K562 (cell line): Measurements from ENCODE around the gene CCDC7. TPM values are rescaled to one million over a fixed set of nuclear protein-coding genes. Genes with fewer than 3 reads are reported as not detected.

Source experiments
- ATAC-seq: fragments of 200-7000 bp; cut with Tn5 transposase; 3 replicates; pipeline ENCODE4 v1.9.1; 2020; ENCODE audit warnings: moderate library complexity
- BruUV-seq: library from RNA; stranded (reverse); fragments of 400-500 nt; replicated peaks from 2 replicates; lab custom pipeline; 2021; lab: Mats Ljungman, UMichigan
- CTCF ChIA-PET: fragments of 300-600 bp; formaldehyde crosslinking; extraction: SDS; loops from one replicate; lab custom pipeline; 2021; ENCODE audit warnings: low intra/inter-chr PET ratio; lab: Yijun Ruan, JAX
- POLR2A ChIA-PET: fragments of 300-600, 350-650 bp; sonication (Branson Sonifier 250); formaldehyde crosslinking; extraction: SDS; loops from one replicate; lab custom pipeline; 2021; ENCODE audit warnings: antibody characterized with exemption, inconsistent platforms; lab: Yijun Ruan, JAX
- DNase-seq, 4 experiments: peaks; one replicate each; pipeline versions ENCODE4 v3.0.0 to v3.0.0-alpha.2; 2011 to 2018; ENCODE audit warnings: low spot score in 3 of 4, mixed read lengths in 3 of 4; ENCODE audit errors: extremely low read depth in 1 of 4
- FAIRE-seq: peaks from 2 replicates; lab custom pipeline; 2011; peaks lifted over from hg19 to GRCh38; lab: Jason Lieb, UNC
- H2AFZ ChIP-seq: 2 replicates; pipeline ENCODE4 v1.6.0; 2011; ENCODE audit warnings: low read depth, low read length, control low read depth, inconsistent platforms
- H3K27ac ChIP-seq: fragments of 200-600 bp; 3 replicates; pipeline ENCODE4 v1.8.0; 2011; ENCODE audit warnings: low read depth, mild to moderate bottlenecking, control low read depth, inconsistent platforms, low read length, moderate library complexity, mixed read lengths; ENCODE audit errors: extremely low read depth
- H3K27me3 ChIP-seq, 2 experiments: fragments of 300-600 bp in 1 of 2; 2 replicates in 1 of 2; 3 replicates in 1 of 2; pipeline versions ENCODE4 v1.6.0 to v1.8.0; 2011; ENCODE audit warnings: inconsistent platforms in 2 of 2, low read length in 2 of 2, mild to moderate bottlenecking in 1 of 2, mixed read lengths in 1 of 2, moderate library complexity in 1 of 2; ENCODE audit not compliant: control insufficient read depth in 2 of 2, insufficient read depth in 2 of 2
- H3K36me3 ChIP-seq: fragments of 300-600 bp; 3 replicates; pipeline ENCODE4 v1.8.0; 2011; ENCODE audit warnings: mild to moderate bottlenecking, low read length, inconsistent platforms; ENCODE audit not compliant: control insufficient read depth, insufficient read depth
- H3K4me1 ChIP-seq, 2 experiments: fragments of 200-600 bp in 1 of 2; replicated peaks in 1 of 2; 2 replicates in 1 of 2; 3 replicates in 1 of 2; pipeline versions ENCODE4 v1.5.1 to v1.8.0; 2011; ENCODE audit warnings: inconsistent platforms in 2 of 2, low read length in 2 of 2, mild to moderate bottlenecking in 1 of 2, mixed read lengths in 1 of 2, moderate library complexity in 1 of 2; ENCODE audit not compliant: control insufficient read depth in 2 of 2, insufficient read depth in 2 of 2
- H3K4me2 ChIP-seq: 2 replicates; pipeline ENCODE4 v1.6.1; 2011; ENCODE audit warnings: low read length, control low read depth, inconsistent platforms, mixed read lengths; ENCODE audit not compliant: insufficient read depth
- H3K4me3 ChIP-seq: fragments of 200-600 bp; sonication (generic), shearing (Covaris generic); 2 replicates; pipeline ENCODE4 v1.5.1; 2016; ENCODE audit warnings: control low read depth, inconsistent platforms
- H3K79me2 ChIP-seq: fragments of 200-600 bp; 3 replicates; pipeline ENCODE4 v1.8.0; 2011; ENCODE audit warnings: low read length, inconsistent platforms; ENCODE audit not compliant: control insufficient read depth, insufficient read depth
- H3K9ac ChIP-seq, 2 experiments: 2 replicates each; pipeline versions ENCODE4 v1.6.0 to v1.6.1; 2011; ENCODE audit warnings: low read depth in 2 of 2, low read length in 2 of 2, control low read depth in 1 of 2, inconsistent platforms in 1 of 2, mild to moderate bottlenecking in 1 of 2, mixed read lengths in 1 of 2; ENCODE audit not compliant: insufficient read depth in 1 of 2
- H3K9me1 ChIP-seq: one replicate; pipeline ENCODE4 v1.6.0; 2011; ENCODE audit warnings: inconsistent platforms, mild to moderate bottlenecking, low read length, moderate library complexity; ENCODE audit not compliant: control insufficient read depth, insufficient read depth
- H3K9me3 ChIP-seq: replicated peaks from 2 replicates; pipeline ENCODE4 v1.5.1; 2011; ENCODE audit warnings: low read depth, low read length, inconsistent platforms; ENCODE audit not compliant: control insufficient read depth, insufficient read depth
- H4K20me1 ChIP-seq: replicated peaks from 2 replicates; pipeline ENCODE4 v1.6.1; 2011; ENCODE audit warnings: low read length, inconsistent platforms, mixed read lengths; ENCODE audit not compliant: control insufficient read depth, insufficient read depth
- HDAC2 ChIP-seq: fragments of 450-650 bp; IDR thresholded peaks from 2 replicates; pipeline ENCODE4 v1.6.1; 2016; ENCODE audit warnings: mild to moderate bottlenecking
- NFIC ChIP-seq: fragments of 450-650 bp; IDR thresholded peaks from 2 replicates; pipeline ENCODE4 v1.6.1; 2017; ENCODE audit warnings: mild to moderate bottlenecking, inconsistent platforms
- PCBP1 ChIP-seq: fragments of 200-400 bp; formaldehyde crosslinking; IDR thresholded peaks from 2 replicates; pipeline ENCODE4 v1.6.1; 2018; ENCODE audit warnings: mild to moderate bottlenecking, low read depth, low read length; ENCODE audit not compliant: poor library complexity, severe bottlenecking
- RBM39 ChIP-seq: fragments of 200-400 bp; formaldehyde crosslinking; optimal IDR thresholded peaks from 2 replicates; pipeline ENCODE3; 2018; ENCODE audit warnings: low read depth, low read length
- ZC3H11A ChIP-seq: IDR thresholded peaks from 2 replicates; pipeline ENCODE4 v1.6.1; 2012; ENCODE audit warnings: low read depth, low read length, improper control_type of control experiment
- ZC3H8 ChIP-seq: fragments of 450-650 bp; IDR thresholded peaks from 2 replicates; pipeline ENCODE4 v1.6.1; 2017
- WGBS: fragments of 100-300 bp; shearing (Covaris generic); methylation state at CpG from one replicate; pipeline ENCODE4 v1.1.6; 2016; ENCODE audit warnings: low coverage, mixed read lengths; ENCODE audit not compliant: insufficient coverage; ENCODE audit errors: missing lambda C conversion rate; 5-methylcytosine and 5-hydroxymethylcytosine counted together
- in situ Hi-C: fragments of 300-500 bp; cut with MboI; formaldehyde crosslinking; loops from 4 replicates; pipeline ENCODE4 v1.15.0; 2018; ENCODE audit warnings: inconsistent platforms, mixed read lengths
- intact Hi-C: fragments of 100-400 bp; cut with micrococcal nuclease; formaldehyde crosslinking; loops from 2 replicates; pipeline ENCODE4 v1.14.2; 2022
- polyA plus RNA-seq, 8 experiments: library from polyadenylated mRNA; depleted of rRNA in 4 of 8; stranded (reverse) in 5 of 8; unstranded in 3 of 8; fragments of >200 nt; fragmentation: Nextera tagmentation in 2 of 8; fragmentation: Illumina TruSeq in 1 of 8; extraction: Ambion mirVana in 2 of 8; extraction: Trizol in 1 of 8; gene quantifications; 2 replicates each; pipeline versions ENCODE4 v1.2.1 to v1.2.3, GENCODE V29; 2011 to 2014; ENCODE audit warnings: inconsistent platforms in 1 of 8, missing spikeins in 1 of 8
- total RNA-seq, 7 experiments: library from RNA; depleted of rRNA in 6 of 7; stranded (reverse); fragments of >200 nt in 6 of 7; fragmentation: Illumina TruSeq in 2 of 7; extraction: Trizol in 2 of 7; gene quantifications; 2 replicates each; pipeline versions ENCODE4 v1.2.1 to v1.2.3, GENCODE V29; 2011 to 2021; ENCODE audit warnings: low replicate concordance in 1 of 7

The CCDC7 gene
- total and polyA plus RNA-seq, 9 of the 15 experiments (the other 6 are each of a cell fraction or from before 2014, with no cell fraction given) = 1.5 to 6.6 (median 2.7) TPM

DNA sequence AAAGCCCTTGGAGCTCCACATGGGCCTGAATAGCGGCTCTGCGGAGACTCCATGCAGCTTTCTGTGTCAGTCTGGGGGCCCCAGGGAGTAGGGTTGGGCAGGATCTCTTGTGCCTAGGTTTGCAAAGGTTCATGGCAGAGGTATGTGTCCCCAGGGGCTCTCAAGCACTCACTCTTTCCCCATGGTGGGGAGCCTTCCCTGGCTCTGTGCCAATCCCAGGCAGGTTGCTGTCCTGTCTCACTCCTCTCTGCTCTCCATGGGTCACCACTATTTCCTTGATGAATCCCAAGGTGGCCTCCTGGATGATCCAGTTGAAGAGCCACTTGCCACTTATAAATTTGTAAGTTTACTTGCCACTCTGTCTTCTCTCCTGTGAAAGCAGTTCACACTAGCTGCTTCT lies 238.4 kb downstream of the CCDC7 start:
- no peak overlapping the region for H3K4me3 ChIP-seq
- no peaks in the 10 kb centered on the region for H3K27me3 ChIP-seq
- DNase-seq (no peak), FAIRE-seq (no peak), ATAC-seq (no peak)
- 15% methylated on average over 2 of the region's 2 CpGs for WGBS
- ChIA-PET CTCF (no interaction called here), POLR2A (interaction anchor here (0.6 kb wide), 1 partner anchor 245 kb away, joined by 4 read pairs; no protein-coding TSS in a partner anchor)
- no peak overlapping the region for H3K27ac ChIP-seq
- H3K4me2 ChIP-seq = no peak overlapping the region
- H3K4me1 ChIP-seq = no peaks in the 10 kb centered on the region
- intact Hi-C loops (no loop called here), in situ Hi-C loops (no loop called here)
- H3K9ac ChIP-seq = no peak overlapping the region
- TF ChIP-seq HDAC2 (no peak), NFIC (peak; percentile 71)
- H3K9me3 ChIP-seq = no peaks in the 10 kb centered on the region
- H3K79me2 ChIP-seq = no peaks in the 10 kb centered on the region
- no peaks in the 10 kb centered on the region for H3K36me3 ChIP-seq
- no peak overlapping the region for H2AFZ ChIP-seq
- no peaks in the 10 kb centered on the region for H4K20me1 ChIP-seq
- BruUV-seq = no TSS peak
- H3K9me1 ChIP-seq = no peaks in the 10 kb centered on the region

- H2AFZ ChIP-seq = no peak overlapping the region
- ChIA-PET CTCF (no interaction called here), POLR2A (interaction anchor here (0.6 kb wide), 1 partner anchor 1021 kb away, joined by 3 read pairs; no protein-coding TSS in a partner anchor)
- H3K79me2 ChIP-seq = no peaks in the 10 kb centered on the region
- H3K9ac ChIP-seq = no peak overlapping the region
- no peak overlapping the region for H3K4me2 ChIP-seq
- H3K27ac ChIP-seq = no peak overlapping the region
- H3K27me3 ChIP-seq = no peaks in the 10 kb centered on the region
- no peaks in the 10 kb centered on the region for H3K4me1 ChIP-seq
- no peak overlapping the region for H3K4me3 ChIP-seq
- no peak for DNase-seq
- FAIRE-seq = no peak
- H3K36me3 ChIP-seq = no peaks in the 10 kb centered on the region
- BruUV-seq = no TSS peak
- H3K9me3 ChIP-seq = no peaks in the 10 kb centered on the region
- H3K9me1 ChIP-seq = no peaks in the 10 kb centered on the region
- no peaks in the 10 kb centered on the region for H4K20me1 ChIP-seq
- in situ Hi-C loops (no loop called here), intact Hi-C loops (no loop called here)
- ATAC-seq = no peak
- TF ChIP-seq RBM39 = no peak
- no peak for TF ChIP-seq ZC3H11A
- TF ChIP-seq PCBP1 = no peak
- no peak for TF ChIP-seq ZC3H8
- TF ChIP-seq, all 486 proteins: peak for 0
These were observed 241.2 kb downstream of the CCDC7 start for GRCh38 chr10:32687116-32687515.
